ENCODE results near the gene GATAD2B.

DNA sequence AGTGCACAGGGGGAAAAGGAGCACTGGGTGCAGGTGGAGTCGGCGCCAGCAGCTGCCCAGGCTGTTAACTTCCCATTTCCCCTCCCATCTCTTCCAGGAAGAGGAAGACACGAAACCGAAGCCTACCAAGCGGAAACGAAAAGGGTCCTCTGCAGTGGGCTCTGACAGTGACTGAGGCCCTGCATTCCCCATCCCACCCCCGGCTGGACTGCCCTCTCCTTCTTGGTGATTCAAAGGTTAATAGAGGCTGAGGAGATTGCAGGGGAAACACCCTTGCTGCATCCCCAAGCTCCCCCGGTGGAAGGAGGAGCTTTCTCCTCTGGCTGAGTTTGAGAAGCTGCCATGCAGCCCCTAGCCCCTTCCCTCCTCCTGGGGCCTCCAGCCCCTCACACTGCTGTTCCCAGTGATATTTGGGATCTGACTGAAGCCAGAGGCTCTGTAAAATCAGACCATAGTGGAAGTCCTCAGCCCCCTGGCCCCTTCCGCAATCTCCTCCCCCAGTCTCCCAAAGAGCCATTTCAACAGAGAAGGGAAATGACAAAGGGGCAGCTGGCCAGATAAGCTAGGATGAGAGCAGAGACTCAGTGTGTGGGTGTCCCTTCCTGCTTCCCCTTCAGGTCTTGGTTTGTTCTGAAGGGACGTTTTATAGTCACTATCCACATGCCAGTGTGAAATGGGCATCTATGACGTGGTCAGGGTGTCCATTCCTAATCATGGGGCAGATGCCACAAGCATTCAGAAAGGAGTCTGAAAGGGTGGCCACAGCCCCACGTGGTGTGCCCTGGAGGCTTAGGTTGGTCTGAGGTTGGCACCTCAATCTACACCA is 149.5 kb downstream of the GATAD2B start:
- TF ChIP-seq, protein P1, sequence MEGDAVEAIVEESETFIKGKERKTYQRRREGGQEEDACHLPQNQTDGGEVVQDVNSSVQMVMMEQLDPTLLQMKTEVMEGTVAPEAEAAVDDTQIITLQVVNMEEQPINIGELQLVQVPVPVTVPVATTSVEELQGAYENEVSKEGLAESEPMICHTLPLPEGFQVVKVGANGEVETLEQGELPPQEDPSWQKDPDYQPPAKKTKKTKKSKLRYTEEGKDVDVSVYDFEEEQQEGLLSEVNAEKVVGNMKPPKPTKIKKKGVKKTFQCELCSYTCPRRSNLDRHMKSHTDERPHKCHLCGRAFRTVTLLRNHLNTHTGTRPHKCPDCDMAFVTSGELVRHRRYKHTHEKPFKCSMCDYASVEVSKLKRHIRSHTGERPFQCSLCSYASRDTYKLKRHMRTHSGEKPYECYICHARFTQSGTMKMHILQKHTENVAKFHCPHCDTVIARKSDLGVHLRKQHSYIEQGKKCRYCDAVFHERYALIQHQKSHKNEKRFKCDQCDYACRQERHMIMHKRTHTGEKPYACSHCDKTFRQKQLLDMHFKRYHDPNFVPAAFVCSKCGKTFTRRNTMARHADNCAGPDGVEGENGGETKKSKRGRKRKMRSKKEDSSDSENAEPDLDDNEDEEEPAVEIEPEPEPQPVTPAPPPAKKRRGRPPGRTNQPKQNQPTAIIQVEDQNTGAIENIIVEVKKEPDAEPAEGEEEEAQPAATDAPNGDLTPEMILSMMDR (IDR thresholded peaks at IDR 0.05 in 8 of 11, conservative IDR thresholded peaks at IDR 0.05 in 3 of 11), result no peak
- peak in 1 of 3 donors; percentile 6 for TF ChIP-seq POLR2AphosphoS5 (IDR thresholded peaks at IDR 0.05)
- TF ChIP-seq POLR2A (IDR thresholded peaks at IDR 0.05), result no peak
